ENCODE data around the gene ACTN1.
A peak's percentile ranks its signal among the peaks of the same experiment; 100 is the strongest.

The ACTN1 gene

GRCh38 chr14:68968051-68968450 lies 11.1 kb downstream of the ACTN1 start:
- DNase-seq: no peak

GRCh38 chr14:68967459-68967940 lies 11.6 kb downstream of the ACTN1 start:
- no peak for DNase-seq

GRCh38 chr14:68966872-68967301 lies 12.2 kb downstream of the ACTN1 start:
- DNase-seq: no peak

GRCh38 chr14:68965261-68965761 lies 13.8 kb downstream of the ACTN1 start:
- no peak for DNase-seq

- DNase-seq: no peak
Observed at GRCh38 chr14:68964300-68965093, 14.6 kb downstream of the ACTN1 start.

- no peak for DNase-seq
Observed at GRCh38 chr14:68962681-68963080, 16.4 kb downstream of the ACTN1 start.

- peak; percentile 48 for DNase-seq
Observed at GRCh38 chr14:68961781-68962584, 17.1 kb downstream of the ACTN1 start.

- no peak for DNase-seq
Observed at GRCh38 chr14:68961361-68961760, 17.7 kb downstream of the ACTN1 start.

- DNase-seq: no peak
Observed at GRCh38 chr14:68960123-68960522, 19.0 kb downstream of the ACTN1 start.

- DNase-seq: no peak
Observed at GRCh38 chr14:68959035-68959434, 20.1 kb downstream of the ACTN1 start.

GRCh38 chr14:68958553-68958952 lies 20.5 kb downstream of the ACTN1 start:
- no peak for DNase-seq

- no peak for DNase-seq
Observed at GRCh38 chr14:68957775-68958174, 21.3 kb downstream of the ACTN1 start.

GRCh38 chr14:68956724-68957123 lies 22.4 kb downstream of the ACTN1 start:
- DNase-seq: no peak

- no peak for DNase-seq
Observed at GRCh38 chr14:68955851-68956179, 23.3 kb downstream of the ACTN1 start.

GRCh38 chr14:68955164-68955850 lies 23.8 kb downstream of the ACTN1 start:
- no peak for DNase-seq

- DNase-seq: no peak
Observed at GRCh38 chr14:68953196-68953555, 25.9 kb downstream of the ACTN1 start.

GRCh38 chr14:68952531-68953195 lies 26.4 kb downstream of the ACTN1 start:
- DNase-seq: no peak

- no peak for DNase-seq
Observed at GRCh38 chr14:68951800-68952530, 27.1 kb downstream of the ACTN1 start.

- no peak for DNase-seq
Observed at GRCh38 chr14:68951035-68951797, 27.9 kb downstream of the ACTN1 start.

- DNase-seq: no peak
Observed at GRCh38 chr14:68950111-68950510, 29.0 kb downstream of the ACTN1 start.

GRCh38 chr14:68949601-68949965 lies 29.5 kb downstream of the ACTN1 start:
- no peak for DNase-seq
